ENCODE data around the gene MATCAP1. TPM values are rescaled to one million over a fixed set of nuclear protein-coding genes. Genes with fewer than 3 reads are reported as not detected.

The MATCAP1 gene
- total and polyA plus RNA-seq, 4 donors, result 1.5 to 4.8 (median 3.2) TPM

DNA sequence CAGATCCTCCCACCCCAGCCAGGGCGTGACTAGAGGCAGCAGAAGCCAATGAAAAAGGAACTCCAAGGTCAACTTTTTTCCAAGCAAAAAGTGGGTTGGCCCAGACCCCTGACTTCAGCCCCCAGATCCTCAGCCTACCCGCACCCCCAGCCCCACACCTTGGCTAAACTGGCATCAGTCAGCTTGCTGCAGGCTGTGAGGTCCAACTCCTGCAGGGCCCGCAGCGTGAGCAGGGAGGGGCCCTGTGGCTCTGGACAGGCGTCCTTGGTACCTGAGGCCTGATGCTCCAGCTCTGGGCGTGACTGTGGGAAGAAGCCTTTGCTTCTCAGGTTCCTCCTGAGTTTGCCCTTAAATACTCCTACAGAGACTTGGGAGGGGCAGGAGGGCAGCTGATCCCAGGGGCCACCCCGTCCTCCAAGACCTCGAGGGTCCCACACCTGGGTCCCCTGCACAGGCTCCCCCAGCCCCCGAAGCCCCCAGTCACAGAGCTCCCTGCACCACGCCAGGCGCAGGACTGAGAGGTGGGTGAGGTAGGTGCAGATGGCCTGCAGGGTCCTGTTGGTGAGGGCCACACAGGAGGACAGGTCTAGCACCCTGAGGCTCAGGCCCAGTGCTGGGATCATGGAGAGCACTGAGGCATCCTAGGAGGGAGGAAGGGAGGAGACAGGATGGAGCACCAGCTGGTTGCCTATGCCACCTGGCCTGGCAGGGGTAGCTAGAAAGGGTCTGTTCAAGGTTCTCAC is 24.6 kb upstream of the MATCAP1 start:
- DNase-seq (ENCODE audit: low spot score), result no peak
- TF ChIP-seq, protein P1, sequence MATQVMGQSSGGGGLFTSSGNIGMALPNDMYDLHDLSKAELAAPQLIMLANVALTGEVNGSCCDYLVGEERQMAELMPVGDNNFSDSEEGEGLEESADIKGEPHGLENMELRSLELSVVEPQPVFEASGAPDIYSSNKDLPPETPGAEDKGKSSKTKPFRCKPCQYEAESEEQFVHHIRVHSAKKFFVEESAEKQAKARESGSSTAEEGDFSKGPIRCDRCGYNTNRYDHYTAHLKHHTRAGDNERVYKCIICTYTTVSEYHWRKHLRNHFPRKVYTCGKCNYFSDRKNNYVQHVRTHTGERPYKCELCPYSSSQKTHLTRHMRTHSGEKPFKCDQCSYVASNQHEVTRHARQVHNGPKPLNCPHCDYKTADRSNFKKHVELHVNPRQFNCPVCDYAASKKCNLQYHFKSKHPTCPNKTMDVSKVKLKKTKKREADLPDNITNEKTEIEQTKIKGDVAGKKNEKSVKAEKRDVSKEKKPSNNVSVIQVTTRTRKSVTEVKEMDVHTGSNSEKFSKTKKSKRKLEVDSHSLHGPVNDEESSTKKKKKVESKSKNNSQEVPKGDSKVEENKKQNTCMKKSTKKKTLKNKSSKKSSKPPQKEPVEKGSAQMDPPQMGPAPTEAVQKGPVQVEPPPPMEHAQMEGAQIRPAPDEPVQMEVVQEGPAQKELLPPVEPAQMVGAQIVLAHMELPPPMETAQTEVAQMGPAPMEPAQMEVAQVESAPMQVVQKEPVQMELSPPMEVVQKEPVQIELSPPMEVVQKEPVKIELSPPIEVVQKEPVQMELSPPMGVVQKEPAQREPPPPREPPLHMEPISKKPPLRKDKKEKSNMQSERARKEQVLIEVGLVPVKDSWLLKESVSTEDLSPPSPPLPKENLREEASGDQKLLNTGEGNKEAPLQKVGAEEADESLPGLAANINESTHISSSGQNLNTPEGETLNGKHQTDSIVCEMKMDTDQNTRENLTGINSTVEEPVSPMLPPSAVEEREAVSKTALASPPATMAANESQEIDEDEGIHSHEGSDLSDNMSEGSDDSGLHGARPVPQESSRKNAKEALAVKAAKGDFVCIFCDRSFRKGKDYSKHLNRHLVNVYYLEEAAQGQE (IDR thresholded peaks at IDR 0.05), result no peak
- TF ChIP-seq, protein P2, sequence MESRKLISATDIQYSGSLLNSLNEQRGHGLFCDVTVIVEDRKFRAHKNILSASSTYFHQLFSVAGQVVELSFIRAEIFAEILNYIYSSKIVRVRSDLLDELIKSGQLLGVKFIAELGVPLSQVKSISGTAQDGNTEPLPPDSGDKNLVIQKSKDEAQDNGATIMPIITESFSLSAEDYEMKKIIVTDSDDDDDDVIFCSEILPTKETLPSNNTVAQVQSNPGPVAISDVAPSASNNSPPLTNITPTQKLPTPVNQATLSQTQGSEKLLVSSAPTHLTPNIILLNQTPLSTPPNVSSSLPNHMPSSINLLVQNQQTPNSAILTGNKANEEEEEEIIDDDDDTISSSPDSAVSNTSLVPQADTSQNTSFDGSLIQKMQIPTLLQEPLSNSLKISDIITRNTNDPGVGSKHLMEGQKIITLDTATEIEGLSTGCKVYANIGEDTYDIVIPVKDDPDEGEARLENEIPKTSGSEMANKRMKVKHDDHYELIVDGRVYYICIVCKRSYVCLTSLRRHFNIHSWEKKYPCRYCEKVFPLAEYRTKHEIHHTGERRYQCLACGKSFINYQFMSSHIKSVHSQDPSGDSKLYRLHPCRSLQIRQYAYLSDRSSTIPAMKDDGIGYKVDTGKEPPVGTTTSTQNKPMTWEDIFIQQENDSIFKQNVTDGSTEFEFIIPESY (IDR thresholded peaks at IDR 0.05), result no peak
- no peak for TF ChIP-seq EGR1 (IDR thresholded peaks at IDR 0.05; ENCODE audit: low read depth in 2 of 2)
- no peak for TF ChIP-seq FOXA1 (IDR thresholded peaks at IDR 0.05)
- no peak for TF ChIP-seq RXRA (IDR thresholded peaks at IDR 0.05)
- TF ChIP-seq GABPA (IDR thresholded peaks at IDR 0.05 in 1 of 2, conservative IDR thresholded peaks at IDR 0.05 in 1 of 2), result no peak
- TF ChIP-seq SP1 (IDR thresholded peaks at IDR 0.05), result no peak
- TF ChIP-seq JUND (IDR thresholded peaks at IDR 0.05), result no peak
- no peak for TF ChIP-seq TAF1 (conservative IDR thresholded peaks at IDR 0.05)
- TF ChIP-seq ATF3 (IDR thresholded peaks at IDR 0.05), result no peak
- TF ChIP-seq HNF4A (conservative IDR thresholded peaks at IDR 0.05), result no peak
- TF ChIP-seq MAX (IDR thresholded peaks at IDR 0.05), result no peak
- TF ChIP-seq RAD21 (IDR thresholded peaks at IDR 0.05), result no peak
- TF ChIP-seq FOXA2 (IDR thresholded peaks at IDR 0.05), result no peak
- TF ChIP-seq YY1 (IDR thresholded peaks at IDR 0.05), result no peak
- TF ChIP-seq NR2F2 (IDR thresholded peaks at IDR 0.05), result no peak
- TF ChIP-seq HNF4G (IDR thresholded peaks at IDR 0.05), result no peak
- no peak for TF ChIP-seq CTCF (IDR thresholded peaks at IDR 0.05; ENCODE audit: low read depth, low read length, missing input control)
- Histone ChIP-seq H3K27ac (ENCODE audit: low read depth in 1 of 2, low read length in 2 of 2) (no peak overlapping the region), H3K4me1 (ENCODE audit: control insufficient read depth in 4 of 4, insufficient read depth in 4 of 4, low read length in 3 of 4) (peaks cover 14 to 27% (median 21%) of the 10 kb centered on the region in 4 donors), H3K4me3 (ENCODE audit: low read depth in 1 of 3, low read length in 3 of 3) (no peak overlapping the region), H3K27me3 (ENCODE audit: control insufficient read depth in 4 of 4, insufficient read depth in 4 of 4, low read length in 3 of 4) (no peaks in the 10 kb centered on the region), H3K36me3 (ENCODE audit: control insufficient read depth in 4 of 4, insufficient read depth in 3 of 4, low read depth in 1 of 4, low read length in 3 of 4) (peaks cover 0 to 9% (median under 1%) of the 10 kb centered on the region in 4 donors), H3K9me3 (ENCODE audit: control insufficient read depth in 4 of 4, low read length in 3 of 4) (no peaks in the 10 kb centered on the region), H3K9ac (ENCODE audit: low read depth in 1 of 2, low read length in 2 of 2) (no peak overlapping the region)
- WGBS, result 93% methylated on average over 11 of the region's 11 CpGs

All from liver (tissue), 9 donors.